Fibroblast of villous mesenchyme (primary cell): ENCODE results near the gene TEC. TPM values are rescaled to one million over a fixed set of nuclear protein-coding genes. Genes with fewer than 3 reads are reported as not detected.
"Not testable (repeated sequence)": the region's sequence is repeated elsewhere in the genome, so short reads cannot be mapped to it uniquely, and the experiment has no call there.

Experiments used
- DNase-seq: peaks from one replicate; pipeline ENCODE4 v3.0.0-alpha.2; 2010; ENCODE audit warnings: low read depth
- H3K4me3 ChIP-seq: 2 replicates; pipeline ENCODE4 v1.5.1; 2011; ENCODE audit warnings: low read depth, mild to moderate bottlenecking, low read length
- total RNA-seq: library from RNA; depleted of rRNA; stranded (reverse); fragments of >200 nt; gene quantifications from 2 replicates; pipeline ENCODE4 v1.2.3, GENCODE V29; 2012
- TF ChIP-seq, protein P1 (sequence below): IDR thresholded peaks from 2 replicates; pipeline ENCODE4 v1.5.1; 2012; ENCODE audit warnings: low read depth, mild to moderate bottlenecking, low read length; ENCODE audit not compliant: insufficient read depth

TEC gene
- total RNA-seq, 1 donor, result 0.43 TPM

DNA sequence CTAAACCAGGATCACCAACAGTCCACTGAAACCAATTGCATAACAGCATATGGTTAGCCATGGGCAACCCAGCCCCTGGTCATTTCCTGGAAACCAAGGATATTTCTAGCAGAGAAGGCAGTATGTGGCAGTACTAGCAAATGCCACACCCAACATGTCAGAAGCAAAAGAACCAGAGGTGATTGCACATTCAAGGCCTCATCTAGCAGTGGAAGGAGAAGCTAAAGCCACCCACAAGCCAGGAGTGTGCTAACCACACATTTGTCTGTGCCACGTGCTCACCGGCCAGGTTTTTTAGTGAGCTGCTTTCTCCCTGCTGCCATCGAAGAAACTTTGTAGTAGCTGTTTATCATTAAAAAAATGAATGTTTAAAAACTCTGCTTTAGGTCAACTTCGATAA is 42.0 kb downstream of the TEC start:
- TF ChIP-seq, protein P1, sequence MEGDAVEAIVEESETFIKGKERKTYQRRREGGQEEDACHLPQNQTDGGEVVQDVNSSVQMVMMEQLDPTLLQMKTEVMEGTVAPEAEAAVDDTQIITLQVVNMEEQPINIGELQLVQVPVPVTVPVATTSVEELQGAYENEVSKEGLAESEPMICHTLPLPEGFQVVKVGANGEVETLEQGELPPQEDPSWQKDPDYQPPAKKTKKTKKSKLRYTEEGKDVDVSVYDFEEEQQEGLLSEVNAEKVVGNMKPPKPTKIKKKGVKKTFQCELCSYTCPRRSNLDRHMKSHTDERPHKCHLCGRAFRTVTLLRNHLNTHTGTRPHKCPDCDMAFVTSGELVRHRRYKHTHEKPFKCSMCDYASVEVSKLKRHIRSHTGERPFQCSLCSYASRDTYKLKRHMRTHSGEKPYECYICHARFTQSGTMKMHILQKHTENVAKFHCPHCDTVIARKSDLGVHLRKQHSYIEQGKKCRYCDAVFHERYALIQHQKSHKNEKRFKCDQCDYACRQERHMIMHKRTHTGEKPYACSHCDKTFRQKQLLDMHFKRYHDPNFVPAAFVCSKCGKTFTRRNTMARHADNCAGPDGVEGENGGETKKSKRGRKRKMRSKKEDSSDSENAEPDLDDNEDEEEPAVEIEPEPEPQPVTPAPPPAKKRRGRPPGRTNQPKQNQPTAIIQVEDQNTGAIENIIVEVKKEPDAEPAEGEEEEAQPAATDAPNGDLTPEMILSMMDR, result no peak
- no peak overlapping the region for H3K4me3 ChIP-seq
- DNase-seq, result no peak

DNA sequence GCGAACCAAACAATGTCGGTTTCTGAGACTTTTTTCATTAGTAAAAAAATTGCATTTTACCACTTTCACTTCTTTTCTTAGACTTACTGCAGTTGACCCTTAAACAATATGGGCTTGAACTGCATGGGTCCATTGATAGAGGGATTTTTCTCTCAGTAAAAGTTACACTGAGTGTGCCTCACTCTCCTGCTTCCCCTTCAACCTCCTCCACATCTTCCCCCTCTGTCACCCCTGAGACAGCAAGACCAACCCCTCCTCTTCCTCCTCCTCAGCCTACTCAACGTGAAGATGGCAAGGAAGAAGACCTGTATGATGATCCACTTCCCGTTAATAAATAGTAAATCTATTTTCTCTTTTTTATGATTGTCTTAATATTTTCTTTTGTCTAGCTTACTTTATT is 43.4 kb downstream of the TEC start:
- DNase-seq, result no peak
- H3K4me3 ChIP-seq, result no peak overlapping the region
- TF ChIP-seq, protein P1, result no peak

DNA sequence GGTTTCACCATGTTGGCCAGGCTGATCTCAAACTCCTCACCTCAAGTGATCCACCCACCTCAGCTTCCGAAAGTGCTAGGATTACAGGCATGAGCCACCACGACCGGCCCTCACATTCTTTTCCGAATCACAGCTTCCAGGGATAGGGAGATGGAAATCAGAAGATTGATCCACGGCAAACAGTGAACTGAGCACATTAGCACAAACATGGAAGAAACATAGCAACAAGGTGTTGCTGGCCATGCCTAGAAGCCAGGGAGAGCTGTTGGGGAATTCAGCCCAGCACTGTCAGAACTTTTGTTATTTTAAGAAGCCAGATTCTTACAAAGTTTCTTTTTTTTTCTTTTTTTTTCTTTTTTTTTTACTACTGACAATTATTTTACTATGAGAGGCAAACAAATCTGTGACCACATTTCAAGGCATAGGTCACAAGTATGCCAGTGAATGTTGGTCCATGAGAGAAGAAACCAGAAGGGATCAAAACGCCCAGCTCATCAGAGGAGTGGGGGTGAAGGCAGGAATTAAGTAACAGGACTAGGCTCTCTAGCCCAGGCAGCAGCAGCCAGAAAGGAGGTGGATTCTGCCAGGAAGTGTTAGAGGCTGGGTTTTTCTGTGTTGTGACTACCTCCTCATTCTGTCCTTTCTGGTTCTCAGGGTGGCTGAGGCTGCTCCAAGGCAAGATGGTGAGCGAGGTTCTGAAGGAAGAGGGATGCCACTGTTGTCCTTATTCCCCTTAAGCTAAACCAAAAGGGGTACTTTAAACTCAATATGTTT is 44.1 kb downstream of the TEC start:
- H3K4me3 ChIP-seq, result no peak overlapping the region
- DNase-seq, result no peak
- TF ChIP-seq, protein P1, result no peak

DNA sequence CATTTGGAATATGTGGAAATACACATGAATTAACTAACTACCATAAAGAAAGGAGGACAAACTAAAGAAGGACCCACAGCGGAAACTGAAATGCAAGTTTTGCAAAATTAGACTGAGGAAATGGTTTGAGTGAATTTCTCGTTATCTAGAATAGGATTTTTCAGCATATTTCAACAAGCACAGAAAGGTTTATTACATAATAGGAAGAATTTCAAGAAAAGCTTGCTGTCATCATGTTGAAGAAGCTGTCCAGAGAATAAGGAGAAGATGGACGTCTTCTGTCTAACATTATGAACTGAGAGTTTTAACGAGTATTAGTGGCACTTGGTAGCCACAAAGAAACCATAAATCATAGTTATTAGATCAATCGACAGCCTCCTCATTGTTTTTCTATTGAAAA is 45.0 kb downstream of the TEC start:
- H3K4me3 ChIP-seq, result no peak overlapping the region
- no peak for DNase-seq

DNA sequence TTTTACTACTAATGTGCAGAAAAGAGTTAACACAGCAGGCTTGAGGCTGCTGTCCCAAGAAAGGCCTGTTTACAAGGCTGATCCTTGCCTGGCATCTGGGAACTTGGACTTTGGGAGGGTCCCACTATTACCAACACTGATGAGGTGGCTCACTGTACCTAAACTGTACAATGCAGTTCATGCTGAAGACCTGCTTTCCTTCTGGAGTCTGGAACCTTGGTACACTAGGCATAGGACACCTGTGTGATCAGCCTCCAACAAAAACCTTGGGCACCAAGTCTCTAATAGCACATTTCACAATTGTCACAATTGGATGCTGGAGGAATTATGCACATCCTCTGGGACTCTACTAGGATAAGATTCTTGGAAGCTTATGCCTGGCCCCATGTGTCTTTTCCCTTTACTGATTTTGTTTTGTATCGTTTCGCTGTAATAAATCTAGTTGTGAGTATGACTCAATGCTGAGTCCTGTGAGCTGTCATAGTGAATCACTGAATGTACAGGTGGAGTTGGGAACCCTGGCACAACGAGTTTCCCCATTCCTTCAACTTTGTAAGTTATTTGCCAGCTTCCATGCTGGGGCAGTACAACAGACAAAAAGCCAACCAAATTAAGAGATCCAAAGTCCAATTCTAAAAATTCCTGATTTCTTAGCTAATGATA is 45.9 kb downstream of the TEC start:
- DNase-seq, result no peak
- no peak overlapping the region for H3K4me3 ChIP-seq
- TF ChIP-seq, protein P1, result no peak

More for the DNA sequence above, 45.0 kb downstream of the TEC start:
- TF ChIP-seq, protein P1, result no peak

DNA sequence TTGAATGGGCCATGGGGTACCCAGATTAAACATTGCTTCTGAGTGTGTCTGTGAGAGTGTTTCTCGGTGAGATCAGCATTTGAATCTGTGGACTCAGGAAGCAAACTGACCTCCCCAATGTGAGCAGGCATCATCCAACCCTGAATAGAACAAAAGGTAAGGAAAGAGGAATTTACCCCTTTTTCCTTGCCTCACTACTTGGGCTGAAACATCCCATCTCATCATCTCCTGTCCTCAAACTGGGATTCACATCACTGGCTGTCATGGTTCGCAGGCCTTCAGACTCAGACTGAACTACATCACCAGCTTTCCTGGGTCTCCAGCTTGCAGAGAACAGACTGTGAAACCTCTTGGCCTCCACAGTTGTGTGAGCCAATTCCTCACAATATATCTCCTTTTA is 47.1 kb downstream of the TEC start:
- H3K4me3 ChIP-seq, result no peak overlapping the region
- no peak for DNase-seq
- TF ChIP-seq, protein P1, result no peak

DNA sequence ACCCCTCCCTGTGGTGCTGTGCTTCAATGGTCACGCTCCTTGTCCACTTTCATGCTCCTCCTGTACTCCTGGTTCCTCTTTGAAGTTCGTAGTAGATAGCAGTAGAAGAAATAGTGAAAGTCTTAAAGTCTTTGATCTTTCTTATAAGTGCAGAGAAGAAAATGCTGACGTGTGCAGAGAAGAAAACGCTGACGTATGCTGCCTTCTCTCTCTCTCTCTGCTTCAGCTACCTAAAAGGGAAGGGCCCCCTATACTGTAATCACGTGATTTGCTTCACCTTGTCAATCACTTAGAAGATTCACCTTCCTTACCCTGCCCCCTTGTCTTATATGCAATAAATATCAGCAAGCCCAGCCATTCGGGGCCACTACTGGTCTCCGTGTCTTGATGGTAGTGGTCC is 50.2 kb downstream of the TEC start:
- H3K4me3 ChIP-seq, DNase-seq: not testable (repeated sequence)
